GM19023 (cell line): ENCODE results near the gene NOC2L.

Experiments used
- ATAC-seq: cut with Tn5 transposase; IDR thresholded peaks from one replicate; pipeline ENCODE4 v1.9.1; 2021; ENCODE audit warnings: mild to moderate bottlenecking, moderate library complexity; ENCODE audit not compliant: unreplicated experiment

The NOC2L gene

GRCh38 chr1:931380-932172, 27.5 kb downstream of the NOC2L start:
- no peak for ATAC-seq

- no peak for ATAC-seq
Measured at GRCh38 chr1:930633-931138, 28.4 kb downstream of the NOC2L start.

- ATAC-seq, result no peak
Measured at GRCh38 chr1:929712-930632, 29.1 kb downstream of the NOC2L start.

- no peak for ATAC-seq
Measured at GRCh38 chr1:928825-929661, 30.0 kb downstream of the NOC2L start.

- ATAC-seq, result no peak
Measured at GRCh38 chr1:927748-928147, 31.3 kb downstream of the NOC2L start.

- ATAC-seq, result no peak
Measured at GRCh38 chr1:927234-927633, 31.8 kb downstream of the NOC2L start.

- no peak for ATAC-seq
Measured at GRCh38 chr1:925561-926421, 33.3 kb downstream of the NOC2L start.

- ATAC-seq, result no peak
Measured at GRCh38 chr1:924656-925560, 34.1 kb downstream of the NOC2L start.

GRCh38 chr1:923991-924655, 34.9 kb downstream of the NOC2L start:
- no peak for ATAC-seq

GRCh38 chr1:923131-923990, 35.7 kb downstream of the NOC2L start, which contains the start of gene SAMD11:
Gene SAMD11, plus strand, starts transcription at chr1:923923. Its CDS starts 509 bp downstream, at chr1:924432.
- no peak for ATAC-seq

GRCh38 chr1:921011-921837, 37.8 kb downstream of the NOC2L start:
- no peak for ATAC-seq

GRCh38 chr1:920521-920920, 38.5 kb downstream of the NOC2L start:
- ATAC-seq, result no peak

GRCh38 chr1:920010-920409, 39.0 kb downstream of the NOC2L start:
- ATAC-seq, result no peak

- no peak for ATAC-seq
Measured at GRCh38 chr1:919271-919872, 39.7 kb downstream of the NOC2L start.

GRCh38 chr1:918843-919242, 40.2 kb downstream of the NOC2L start:
- no peak for ATAC-seq

GRCh38 chr1:918353-918752, 40.7 kb downstream of the NOC2L start:
- no peak for ATAC-seq
